Amniotic epithelial cell (primary cell): ENCODE results near the gene CST7.
A peak's percentile ranks its signal among the peaks of the same experiment; 100 is the strongest.
"Not testable (repeated sequence)": the region's sequence is repeated elsewhere in the genome, so short reads cannot be mapped to it uniquely, and the experiment has no call there.

Source experiments
- DNase-seq: peaks from one replicate; pipeline ENCODE4 v3.0.0-alpha.2; 2010; ENCODE audit warnings: low read depth

Gene CST7

GRCh38 chr20:24986436-24987015 is 37.5 kb downstream of the CST7 start:
- no peak for DNase-seq

GRCh38 chr20:24987244-24987643 is 38.2 kb downstream of the CST7 start:
- DNase-seq = peak; percentile 76

- no peak for DNase-seq
Measured at GRCh38 chr20:24987873-24988835, 39.1 kb downstream of the CST7 start.

GRCh38 chr20:24989162-24989561 is 40.1 kb downstream of the CST7 start:
- peak; percentile 11 for DNase-seq

- DNase-seq = no peak
Measured at GRCh38 chr20:24990810-24991252, 41.8 kb downstream of the CST7 start.

- DNase-seq = peak; percentile 7
Measured at GRCh38 chr20:24991897-24992486, 42.9 kb downstream of the CST7 start.

- DNase-seq = peak; percentile 86
Measured at GRCh38 chr20:24992487-24993205, 43.6 kb downstream of the CST7 start, which contains the start of gene APMAP. Gene APMAP (minus strand): TSS chr20:24992751. CDS start chr20:24992688, 63 bp downstream.

- peak; percentile 39 for DNase-seq
Measured at GRCh38 chr20:24993337-24994185, 44.5 kb downstream of the CST7 start.

- no peak for DNase-seq
Measured at GRCh38 chr20:24994186-24994465, 45.1 kb downstream of the CST7 start.

- DNase-seq = peak; percentile 60
Measured at GRCh38 chr20:24994470-24995368, 45.6 kb downstream of the CST7 start.

GRCh38 chr20:24995741-24996448 is 46.8 kb downstream of the CST7 start:
- DNase-seq = peak; percentile 22

- DNase-seq = no peak
Measured at GRCh38 chr20:24996449-24997377, 47.6 kb downstream of the CST7 start.

- no peak for DNase-seq
Measured at GRCh38 chr20:24998121-24998520, 49.1 kb downstream of the CST7 start.

GRCh38 chr20:24998631-24999445 is 49.8 kb downstream of the CST7 start:
- DNase-seq = peak; percentile 46

GRCh38 chr20:24999568-24999967 is 50.5 kb downstream of the CST7 start:
- DNase-seq = no peak

- DNase-seq = peak; percentile 90
Measured at GRCh38 chr20:25000268-25000801, 51.3 kb downstream of the CST7 start.

GRCh38 chr20:25001323-25001722 is 52.3 kb downstream of the CST7 start:
- not testable (repeated sequence) for DNase-seq
